ENCODE data around the gene PRDM5. TPM values are rescaled to one million over a fixed set of nuclear protein-coding genes. Genes with fewer than 3 reads are reported as not detected.

Gene PRDM5
- total and polyA plus RNA-seq, 9 of the 15 experiments (the other 6 are each of a cell fraction or from before 2014, with no cell fraction given), result not detected

DNA sequence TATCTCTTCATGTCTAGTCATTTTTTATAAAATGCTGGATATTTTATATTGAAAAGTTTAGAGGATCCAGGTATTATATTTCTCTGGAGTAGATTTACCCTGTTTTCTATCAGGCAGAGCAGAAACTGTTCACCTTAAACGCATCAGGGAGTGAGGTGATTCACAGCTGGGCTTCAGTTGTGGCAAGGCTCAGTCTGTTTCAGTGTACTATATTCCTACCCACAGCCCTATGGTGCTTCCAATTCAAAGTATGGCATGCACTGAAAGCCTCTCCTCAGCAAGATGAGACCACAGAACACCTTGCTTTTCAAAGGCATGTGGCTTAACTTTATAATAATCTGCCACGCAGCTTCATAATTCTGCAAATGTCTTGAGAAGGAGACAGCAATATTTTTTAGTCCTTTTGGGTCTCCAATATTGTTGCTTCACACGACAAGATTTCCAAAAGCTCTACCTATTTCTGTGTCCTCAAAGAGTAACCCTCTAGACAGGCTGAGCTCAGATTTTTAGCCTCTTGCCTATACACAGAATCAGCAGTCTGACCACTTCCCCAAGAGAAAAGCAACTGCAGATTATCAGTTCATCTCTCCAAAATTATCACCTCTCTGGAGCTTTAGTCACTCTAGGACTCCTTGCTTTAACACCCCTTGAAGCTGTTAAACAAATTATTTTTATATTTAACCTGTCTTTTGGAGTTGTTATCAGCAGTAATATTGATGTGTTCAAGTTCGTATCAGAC lies 24.4 kb downstream of the PRDM5 start:
- BruUV-seq (replicated peaks), result no TSS peak
- no peak overlapping the region for H3K4me2 ChIP-seq (ENCODE audit: insufficient read depth, low read length)

More for the DNA sequence above, 24.4 kb downstream of the PRDM5 start:
- no peaks in the 10 kb centered on the region for H3K79me2 ChIP-seq (ENCODE audit: control insufficient read depth, insufficient read depth, low read length)
- no peaks in the 10 kb centered on the region for H3K27me3 ChIP-seq (ENCODE audit: control insufficient read depth in 2 of 2, insufficient read depth in 2 of 2, low read length in 2 of 2)
- no peak for FAIRE-seq
- CTCF ChIA-PET (ENCODE audit: low intra/inter-chr PET ratio), result no interaction called here
- intact Hi-C loops (cut with micrococcal nuclease) (no loop called here), in situ Hi-C loops (cut with MboI) (no loop called here)
- no peaks in the 10 kb centered on the region for H3K9me1 ChIP-seq (ENCODE audit: control insufficient read depth, insufficient read depth, low read length)
- H3K27ac ChIP-seq (ENCODE audit: extremely low read depth, low read depth, low read length), result no peak overlapping the region
- no peaks in the 10 kb centered on the region for H4K20me1 ChIP-seq (replicated peaks; ENCODE audit: control insufficient read depth, insufficient read depth, low read length)
- no peak for ATAC-seq
- no peak overlapping the region for H2AFZ ChIP-seq (ENCODE audit: low read depth, low read length)
- no peaks in the 10 kb centered on the region for H3K36me3 ChIP-seq (ENCODE audit: control insufficient read depth, insufficient read depth, low read length)
- 0% methylated on average over 4 of the region's 4 CpGs for WGBS (ENCODE audit: insufficient coverage, low coverage, missing lambda C conversion rate)
- H3K4me1 ChIP-seq (replicated peaks in 1 of 2; ENCODE audit: control insufficient read depth in 2 of 2, insufficient read depth in 2 of 2, low read length in 2 of 2), result no peaks in the 10 kb centered on the region
- TF ChIP-seq, protein P1, sequence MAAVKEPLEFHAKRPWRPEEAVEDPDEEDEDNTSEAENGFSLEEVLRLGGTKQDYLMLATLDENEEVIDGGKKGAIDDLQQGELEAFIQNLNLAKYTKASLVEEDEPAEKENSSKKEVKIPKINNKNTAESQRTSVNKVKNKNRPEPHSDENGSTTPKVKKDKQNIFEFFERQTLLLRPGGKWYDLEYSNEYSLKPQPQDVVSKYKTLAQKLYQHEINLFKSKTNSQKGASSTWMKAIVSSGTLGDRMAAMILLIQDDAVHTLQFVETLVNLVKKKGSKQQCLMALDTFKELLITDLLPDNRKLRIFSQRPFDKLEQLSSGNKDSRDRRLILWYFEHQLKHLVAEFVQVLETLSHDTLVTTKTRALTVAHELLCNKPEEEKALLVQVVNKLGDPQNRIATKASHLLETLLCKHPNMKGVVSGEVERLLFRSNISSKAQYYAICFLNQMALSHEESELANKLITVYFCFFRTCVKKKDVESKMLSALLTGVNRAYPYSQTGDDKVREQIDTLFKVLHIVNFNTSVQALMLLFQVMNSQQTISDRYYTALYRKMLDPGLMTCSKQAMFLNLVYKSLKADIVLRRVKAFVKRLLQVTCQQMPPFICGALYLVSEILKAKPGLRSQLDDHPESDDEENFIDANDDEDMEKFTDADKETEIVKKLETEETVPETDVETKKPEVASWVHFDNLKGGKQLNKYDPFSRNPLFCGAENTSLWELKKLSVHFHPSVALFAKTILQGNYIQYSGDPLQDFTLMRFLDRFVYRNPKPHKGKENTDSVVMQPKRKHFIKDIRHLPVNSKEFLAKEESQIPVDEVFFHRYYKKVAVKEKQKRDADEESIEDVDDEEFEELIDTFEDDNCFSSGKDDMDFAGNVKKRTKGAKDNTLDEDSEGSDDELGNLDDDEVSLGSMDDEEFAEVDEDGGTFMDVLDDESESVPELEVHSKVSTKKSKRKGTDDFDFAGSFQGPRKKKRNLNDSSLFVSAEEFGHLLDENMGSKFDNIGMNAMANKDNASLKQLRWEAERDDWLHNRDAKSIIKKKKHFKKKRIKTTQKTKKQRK (IDR thresholded peaks at IDR 0.05; ENCODE audit: borderline replicate concordance, low read depth, low read length), result no peak
- no peak for TF ChIP-seq ILK (tag; IDR thresholded peaks at IDR 0.05; ENCODE audit: borderline replicate concordance, low read depth)
- no peak for TF ChIP-seq SNIP1 (IDR thresholded peaks at IDR 0.05; ENCODE audit: low read depth)
- no peak for TF ChIP-seq SREBF1 (IDR thresholded peaks at IDR 0.05; ENCODE audit: borderline replicate concordance, low read depth, low read length)
- TF ChIP-seq SAP30 (IDR thresholded peaks at IDR 0.05; ENCODE audit: borderline replicate concordance, insufficient read depth, low read depth, low read length, poor library complexity, severe bottlenecking), result no peak
- TF ChIP-seq KLF6 (CRISPR knock-in tag; IDR thresholded peaks at IDR 0.05; ENCODE audit: borderline replicate concordance), result no peak
- TF ChIP-seq CHCHD3 (CRISPR knock-in tag; IDR thresholded peaks at IDR 0.05), result no peak
- no peak for TF ChIP-seq ZNF764 (CRISPR knock-in tag; IDR thresholded peaks at IDR 0.05; ENCODE audit: low read depth)
- no peak for TF ChIP-seq ZNF121 (CRISPR knock-in tag; conservative IDR thresholded peaks at IDR 0.05)
- no peak for TF ChIP-seq STAT5B (CRISPR knock-in tag; IDR thresholded peaks at IDR 0.05)
- TF ChIP-seq CAMTA2 (CRISPR knock-in tag; conservative IDR thresholded peaks at IDR 0.05), result no peak
- no peak for TF ChIP-seq ZNF668 (CRISPR knock-in tag; IDR thresholded peaks at IDR 0.05)
- TF ChIP-seq, protein P2, sequence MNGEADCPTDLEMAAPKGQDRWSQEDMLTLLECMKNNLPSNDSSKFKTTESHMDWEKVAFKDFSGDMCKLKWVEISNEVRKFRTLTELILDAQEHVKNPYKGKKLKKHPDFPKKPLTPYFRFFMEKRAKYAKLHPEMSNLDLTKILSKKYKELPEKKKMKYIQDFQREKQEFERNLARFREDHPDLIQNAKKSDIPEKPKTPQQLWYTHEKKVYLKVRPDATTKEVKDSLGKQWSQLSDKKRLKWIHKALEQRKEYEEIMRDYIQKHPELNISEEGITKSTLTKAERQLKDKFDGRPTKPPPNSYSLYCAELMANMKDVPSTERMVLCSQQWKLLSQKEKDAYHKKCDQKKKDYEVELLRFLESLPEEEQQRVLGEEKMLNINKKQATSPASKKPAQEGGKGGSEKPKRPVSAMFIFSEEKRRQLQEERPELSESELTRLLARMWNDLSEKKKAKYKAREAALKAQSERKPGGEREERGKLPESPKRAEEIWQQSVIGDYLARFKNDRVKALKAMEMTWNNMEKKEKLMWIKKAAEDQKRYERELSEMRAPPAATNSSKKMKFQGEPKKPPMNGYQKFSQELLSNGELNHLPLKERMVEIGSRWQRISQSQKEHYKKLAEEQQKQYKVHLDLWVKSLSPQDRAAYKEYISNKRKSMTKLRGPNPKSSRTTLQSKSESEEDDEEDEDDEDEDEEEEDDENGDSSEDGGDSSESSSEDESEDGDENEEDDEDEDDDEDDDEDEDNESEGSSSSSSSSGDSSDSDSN (IDR thresholded peaks at IDR 0.05; ENCODE audit: borderline replicate concordance in 1 of 2, low read depth in 2 of 2, low read length in 2 of 2), result no peak
- no peak for DNase-seq (ENCODE audit: extremely low read depth in 1 of 4, low spot score in 3 of 4)
- H3K9ac ChIP-seq (ENCODE audit: insufficient read depth in 1 of 2, low read depth in 2 of 2, low read length in 2 of 2), result no peak overlapping the region
- POLR2A ChIA-PET, result no interaction called here
- no peaks in the 10 kb centered on the region for H3K9me3 ChIP-seq (replicated peaks; ENCODE audit: control insufficient read depth, insufficient read depth, low read depth, low read length)
- H3K4me3 ChIP-seq, result no peak overlapping the region
